ENCODE measurements around the gene CYS1. TPM values are rescaled to one million over a fixed set of nuclear protein-coding genes. Genes with fewer than 3 reads are reported as not detected.

Gene CYS1
- total and polyA plus RNA-seq, 2 of the 13 experiments (the other 11 are each of a cell fraction or from before 2014, with no cell fraction given) = 0.04 TPM; not detected in 1

DNA sequence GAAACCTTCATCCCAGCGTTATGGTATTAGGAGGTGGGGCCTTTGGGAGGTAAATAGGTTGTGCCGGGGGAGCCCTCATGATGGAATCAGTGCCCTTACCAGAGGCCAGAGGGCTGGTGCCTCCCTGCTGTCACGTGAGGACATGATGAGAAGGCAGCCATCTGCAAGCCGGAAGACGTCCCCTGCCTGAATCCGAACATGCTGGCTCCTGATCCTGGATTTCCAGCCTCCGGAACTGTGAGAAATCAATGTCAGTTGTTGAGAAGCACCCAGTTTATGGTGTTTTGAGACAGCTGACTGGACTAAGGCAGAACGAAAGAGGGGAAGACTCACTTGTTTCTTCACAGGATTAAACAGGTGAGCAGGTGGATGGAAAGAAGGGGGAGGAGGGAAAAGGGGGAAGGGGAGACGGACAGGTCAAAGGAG, 49.9 kb downstream of the CYS1 start (continued):
- TF ChIP-seq, protein P1, sequence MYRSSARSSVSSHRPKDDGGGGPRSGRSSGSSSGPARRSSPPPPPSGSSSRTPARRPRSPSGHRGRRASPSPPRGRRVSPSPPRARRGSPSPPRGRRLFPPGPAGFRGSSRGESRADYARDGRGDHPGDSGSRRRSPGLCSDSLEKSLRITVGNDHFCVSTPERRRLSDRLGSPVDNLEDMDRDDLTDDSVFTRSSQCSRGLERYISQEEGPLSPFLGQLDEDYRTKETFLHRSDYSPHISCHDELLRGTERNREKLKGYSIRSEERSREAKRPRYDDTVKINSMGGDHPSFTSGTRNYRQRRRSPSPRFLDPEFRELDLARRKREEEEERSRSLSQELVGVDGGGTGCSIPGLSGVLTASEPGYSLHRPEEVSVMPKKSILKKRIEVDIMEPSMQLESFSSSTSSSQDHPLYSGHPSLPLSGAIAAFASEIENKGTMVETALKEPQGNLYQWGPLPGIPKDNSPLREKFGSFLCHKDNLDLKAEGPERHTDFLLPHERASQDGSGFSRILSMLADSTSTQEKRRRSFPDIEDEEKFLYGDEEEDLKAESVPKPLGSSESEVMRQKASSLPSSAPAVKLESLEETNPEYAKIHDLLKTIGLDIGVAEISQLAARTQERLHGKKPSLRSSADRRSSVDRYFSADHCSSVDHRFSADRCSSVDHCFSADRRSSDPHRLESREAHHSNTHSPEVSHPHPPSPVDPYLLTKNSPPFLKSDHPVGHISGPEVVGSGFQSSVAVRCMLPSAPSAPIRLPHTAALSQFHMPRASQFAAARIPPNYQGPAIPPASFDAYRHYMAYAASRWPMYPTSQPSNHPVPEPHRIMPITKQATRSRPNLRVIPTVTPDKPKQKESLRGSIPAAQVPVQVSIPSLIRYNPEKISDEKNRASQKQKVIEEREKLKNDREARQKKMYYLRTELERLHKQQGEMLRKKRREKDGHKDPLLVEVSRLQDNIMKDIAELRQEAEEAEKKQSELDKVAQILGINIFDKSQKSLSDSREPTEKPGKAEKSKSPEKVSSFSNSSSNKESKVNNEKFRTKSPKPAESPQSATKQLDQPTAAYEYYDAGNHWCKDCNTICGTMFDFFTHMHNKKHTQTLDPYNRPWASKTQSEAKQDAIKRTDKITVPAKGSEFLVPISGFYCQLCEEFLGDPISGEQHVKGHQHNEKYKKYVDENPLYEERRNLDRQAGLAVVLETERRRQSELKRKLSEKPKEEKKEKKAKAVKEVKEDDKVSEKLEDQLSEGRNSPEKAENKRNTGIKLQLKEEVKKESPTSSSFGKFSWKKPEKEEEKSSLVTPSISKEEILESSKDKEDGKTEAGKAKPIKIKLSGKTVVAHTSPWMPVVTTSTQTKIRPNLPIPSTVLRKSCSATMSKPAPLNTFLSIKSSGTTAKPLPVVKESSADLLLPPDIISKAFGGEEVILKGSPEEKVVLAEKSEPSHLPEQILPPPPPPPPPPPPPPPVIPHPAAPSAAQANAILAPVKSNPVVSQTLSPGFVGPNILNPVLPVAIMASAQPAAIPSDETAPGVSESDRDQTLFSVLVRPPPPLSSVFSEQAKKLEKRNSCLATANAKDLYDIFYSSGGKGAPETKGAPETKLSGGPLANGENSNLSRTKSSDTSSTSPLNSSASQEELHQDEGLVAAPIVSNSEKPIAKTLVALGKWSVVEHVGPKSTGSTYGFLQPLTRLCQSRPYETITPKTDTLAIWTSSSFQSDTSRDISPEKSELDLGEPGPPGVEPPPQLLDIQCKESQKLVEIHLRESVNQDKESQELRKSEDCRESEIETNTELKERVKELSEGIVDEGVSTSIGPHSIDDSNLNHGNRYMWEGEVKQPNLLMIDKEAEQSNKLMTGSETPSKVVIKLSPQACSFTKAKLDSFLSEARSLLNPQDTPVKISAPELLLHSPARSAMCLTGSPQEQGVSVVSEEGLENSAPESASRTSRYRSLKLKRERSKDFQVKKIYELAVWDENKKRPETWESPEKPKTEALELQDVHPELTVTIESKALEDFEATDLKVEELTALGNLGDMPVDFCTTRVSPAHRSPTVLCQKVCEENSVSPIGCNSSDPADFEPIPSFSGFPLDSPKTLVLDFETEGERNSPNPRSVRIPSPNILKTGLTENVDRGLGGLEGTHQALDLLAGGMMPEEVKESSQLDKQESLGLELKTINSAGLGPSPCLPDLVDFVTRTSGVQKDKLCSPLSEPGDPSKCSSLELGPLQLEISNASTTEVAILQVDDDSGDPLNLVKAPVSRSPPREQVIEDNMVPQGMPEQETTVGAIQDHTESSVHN (CRISPR knock-in tag; IDR thresholded peaks at IDR 0.05) = peak; percentile 55; the same call in 1 of the 2 replicates
- no peak for TF ChIP-seq NPAS2 (CRISPR knock-in tag; IDR thresholded peaks at IDR 0.05; ENCODE audit: borderline replicate concordance)
- TF ChIP-seq ONECUT2 (CRISPR knock-in tag; IDR thresholded peaks at IDR 0.05) = no peak
- TF ChIP-seq SIX4 (CRISPR knock-in tag; IDR thresholded peaks at IDR 0.05) = no peak
- no peak for TF ChIP-seq MATR3 (CRISPR knock-in tag; IDR thresholded peaks at IDR 0.05)
- no peak for TF ChIP-seq KAT7 (CRISPR knock-in tag; IDR thresholded peaks at IDR 0.05; ENCODE audit: borderline replicate concordance)
- no peak for TF ChIP-seq MLLT10 (CRISPR knock-in tag; IDR thresholded peaks at IDR 0.05)
- TF ChIP-seq ZFP82 (CRISPR knock-in tag; IDR thresholded peaks at IDR 0.05; ENCODE audit: borderline replicate concordance) = no peak
- TF ChIP-seq HNRNPLL (IDR thresholded peaks at IDR 0.05; ENCODE audit: low read depth, low read length, poor library complexity, severe bottlenecking) = no peak
- TF ChIP-seq, protein P2, sequence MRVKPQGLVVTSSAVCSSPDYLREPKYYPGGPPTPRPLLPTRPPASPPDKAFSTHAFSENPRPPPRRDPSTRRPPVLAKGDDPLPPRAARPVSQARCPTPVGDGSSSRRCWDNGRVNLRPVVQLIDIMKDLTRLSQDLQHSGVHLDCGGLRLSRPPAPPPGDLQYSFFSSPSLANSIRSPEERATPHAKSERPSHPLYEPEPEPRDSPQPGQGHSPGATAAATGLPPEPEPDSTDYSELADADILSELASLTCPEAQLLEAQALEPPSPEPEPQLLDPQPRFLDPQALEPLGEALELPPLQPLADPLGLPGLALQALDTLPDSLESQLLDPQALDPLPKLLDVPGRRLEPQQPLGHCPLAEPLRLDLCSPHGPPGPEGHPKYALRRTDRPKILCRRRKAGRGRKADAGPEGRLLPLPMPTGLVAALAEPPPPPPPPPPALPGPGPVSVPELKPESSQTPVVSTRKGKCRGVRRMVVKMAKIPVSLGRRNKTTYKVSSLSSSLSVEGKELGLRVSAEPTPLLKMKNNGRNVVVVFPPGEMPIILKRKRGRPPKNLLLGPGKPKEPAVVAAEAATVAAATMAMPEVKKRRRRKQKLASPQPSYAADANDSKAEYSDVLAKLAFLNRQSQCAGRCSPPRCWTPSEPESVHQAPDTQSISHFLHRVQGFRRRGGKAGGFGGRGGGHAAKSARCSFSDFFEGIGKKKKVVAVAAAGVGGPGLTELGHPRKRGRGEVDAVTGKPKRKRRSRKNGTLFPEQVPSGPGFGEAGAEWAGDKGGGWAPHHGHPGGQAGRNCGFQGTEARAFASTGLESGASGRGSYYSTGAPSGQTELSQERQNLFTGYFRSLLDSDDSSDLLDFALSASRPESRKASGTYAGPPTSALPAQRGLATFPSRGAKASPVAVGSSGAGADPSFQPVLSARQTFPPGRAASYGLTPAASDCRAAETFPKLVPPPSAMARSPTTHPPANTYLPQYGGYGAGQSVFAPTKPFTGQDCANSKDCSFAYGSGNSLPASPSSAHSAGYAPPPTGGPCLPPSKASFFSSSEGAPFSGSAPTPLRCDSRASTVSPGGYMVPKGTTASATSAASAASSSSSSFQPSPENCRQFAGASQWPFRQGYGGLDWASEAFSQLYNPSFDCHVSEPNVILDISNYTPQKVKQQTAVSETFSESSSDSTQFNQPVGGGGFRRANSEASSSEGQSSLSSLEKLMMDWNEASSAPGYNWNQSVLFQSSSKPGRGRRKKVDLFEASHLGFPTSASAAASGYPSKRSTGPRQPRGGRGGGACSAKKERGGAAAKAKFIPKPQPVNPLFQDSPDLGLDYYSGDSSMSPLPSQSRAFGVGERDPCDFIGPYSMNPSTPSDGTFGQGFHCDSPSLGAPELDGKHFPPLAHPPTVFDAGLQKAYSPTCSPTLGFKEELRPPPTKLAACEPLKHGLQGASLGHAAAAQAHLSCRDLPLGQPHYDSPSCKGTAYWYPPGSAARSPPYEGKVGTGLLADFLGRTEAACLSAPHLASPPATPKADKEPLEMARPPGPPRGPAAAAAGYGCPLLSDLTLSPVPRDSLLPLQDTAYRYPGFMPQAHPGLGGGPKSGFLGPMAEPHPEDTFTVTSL (CRISPR knock-in tag; IDR thresholded peaks at IDR 0.05; ENCODE audit: borderline replicate concordance) = no peak
- no peak for TF ChIP-seq MIXL1 (CRISPR knock-in tag; IDR thresholded peaks at IDR 0.05)
- no peak for TF ChIP-seq MAFK (conservative IDR thresholded peaks at IDR 0.05 in 1 of 2, IDR thresholded peaks at IDR 0.05 in 1 of 2; ENCODE audit: low read length in 2 of 2)
- TF ChIP-seq, protein P3, sequence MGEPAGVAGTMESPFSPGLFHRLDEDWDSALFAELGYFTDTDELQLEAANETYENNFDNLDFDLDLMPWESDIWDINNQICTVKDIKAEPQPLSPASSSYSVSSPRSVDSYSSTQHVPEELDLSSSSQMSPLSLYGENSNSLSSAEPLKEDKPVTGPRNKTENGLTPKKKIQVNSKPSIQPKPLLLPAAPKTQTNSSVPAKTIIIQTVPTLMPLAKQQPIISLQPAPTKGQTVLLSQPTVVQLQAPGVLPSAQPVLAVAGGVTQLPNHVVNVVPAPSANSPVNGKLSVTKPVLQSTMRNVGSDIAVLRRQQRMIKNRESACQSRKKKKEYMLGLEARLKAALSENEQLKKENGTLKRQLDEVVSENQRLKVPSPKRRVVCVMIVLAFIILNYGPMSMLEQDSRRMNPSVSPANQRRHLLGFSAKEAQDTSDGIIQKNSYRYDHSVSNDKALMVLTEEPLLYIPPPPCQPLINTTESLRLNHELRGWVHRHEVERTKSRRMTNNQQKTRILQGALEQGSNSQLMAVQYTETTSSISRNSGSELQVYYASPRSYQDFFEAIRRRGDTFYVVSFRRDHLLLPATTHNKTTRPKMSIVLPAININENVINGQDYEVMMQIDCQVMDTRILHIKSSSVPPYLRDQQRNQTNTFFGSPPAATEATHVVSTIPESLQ (CRISPR knock-in tag; conservative IDR thresholded peaks at IDR 0.05) = no peak
- no peak for TF ChIP-seq ZBTB20 (CRISPR knock-in tag; IDR thresholded peaks at IDR 0.05; ENCODE audit: borderline replicate concordance, low read depth)
- TF ChIP-seq ARNT (IDR thresholded peaks at IDR 0.05) = no peak
- no peak for TF ChIP-seq RFX3 (CRISPR knock-in tag; IDR thresholded peaks at IDR 0.05)

Measured in HepG2 (cell line).